ENCODE results near the gene REXO4. TPM values are rescaled to one million over a fixed set of nuclear protein-coding genes. Genes with fewer than 3 reads are reported as not detected.
A peak's percentile ranks its signal among the peaks of the same experiment; 100 is the strongest.
"Not testable (repeated sequence)": the region's sequence is repeated elsewhere in the genome, so short reads cannot be mapped to it uniquely, and the experiment has no call there.

REXO4 gene
- 19.5 TPM for total RNA-seq

GRCh38 chr9:133417541-133418461 is at the start of gene REXO4:
REXO4 (minus strand) TSS chr9:133418010; CDS start chr9:133417844, 166 bp downstream.
- DNase-seq (ENCODE audit: low spot score): peak; percentile 87

GRCh38 chr9:133467101-133467500 is 49.3 kb upstream of the REXO4 start:
- no peak for DNase-seq (ENCODE audit: low spot score)

GRCh38 chr9:133465984-133466383 is 48.2 kb upstream of the REXO4 start:
- DNase-seq (ENCODE audit: low spot score): no peak

- no peak for DNase-seq (ENCODE audit: low spot score)
Observed at GRCh38 chr9:133464638-133465037, 46.8 kb upstream of the REXO4 start.

- DNase-seq (ENCODE audit: low spot score): no peak
Observed at GRCh38 chr9:133463864-133464615, 46.2 kb upstream of the REXO4 start.

- DNase-seq (ENCODE audit: low spot score): no peak
Observed at GRCh38 chr9:133463234-133463863, 45.5 kb upstream of the REXO4 start.

GRCh38 chr9:133461975-133462374 is 44.2 kb upstream of the REXO4 start:
- DNase-seq (ENCODE audit: low spot score): no peak

GRCh38 chr9:133460405-133461175 is 42.8 kb upstream of the REXO4 start:
- DNase-seq (ENCODE audit: low spot score): peak; percentile 84

GRCh38 chr9:133459476-133460404 is 41.9 kb upstream of the REXO4 start, which contains the start of gene CACFD1:
CACFD1 (plus strand) TSS chr9:133459978; CDS start chr9:133460067, 89 bp downstream.
- peak; percentile 96 for DNase-seq (ENCODE audit: low spot score)

GRCh38 chr9:133458643-133459312 is 41.0 kb upstream of the REXO4 start:
- no peak for DNase-seq (ENCODE audit: low spot score)

GRCh38 chr9:133457748-133458147 is 39.9 kb upstream of the REXO4 start:
- DNase-seq (ENCODE audit: low spot score): no peak

GRCh38 chr9:133457233-133457632 is 39.4 kb upstream of the REXO4 start:
- DNase-seq (ENCODE audit: low spot score): no peak

GRCh38 chr9:133456409-133456808 is 38.6 kb upstream of the REXO4 start:
- DNase-seq (ENCODE audit: low spot score): no peak

- DNase-seq (ENCODE audit: low spot score): no peak
Observed at GRCh38 chr9:133455936-133456335, 38.1 kb upstream of the REXO4 start.

- no peak for DNase-seq (ENCODE audit: low spot score)
Observed at GRCh38 chr9:133454943-133455673, 37.3 kb upstream of the REXO4 start.

GRCh38 chr9:133454325-133454724 is 36.5 kb upstream of the REXO4 start:
- DNase-seq (ENCODE audit: low spot score): no peak

GRCh38 chr9:133453651-133454050 is 35.8 kb upstream of the REXO4 start:
- no peak for DNase-seq (ENCODE audit: low spot score)

GRCh38 chr9:133452562-133452961 is 34.8 kb upstream of the REXO4 start:
- no peak for DNase-seq (ENCODE audit: low spot score)

GRCh38 chr9:133451865-133452264 is 34.1 kb upstream of the REXO4 start:
- DNase-seq (ENCODE audit: low spot score): not testable (repeated sequence)

Measured in ureter (tissue), 1 donor.